ENCODE measurements around the gene BCAT1. TPM values are rescaled to one million over a fixed set of nuclear protein-coding genes. Genes with fewer than 3 reads are reported as not detected.

The BCAT1 gene
- total and polyA plus RNA-seq, 2 experiments from 2014 or later = 53.6 to 181 TPM

DNA sequence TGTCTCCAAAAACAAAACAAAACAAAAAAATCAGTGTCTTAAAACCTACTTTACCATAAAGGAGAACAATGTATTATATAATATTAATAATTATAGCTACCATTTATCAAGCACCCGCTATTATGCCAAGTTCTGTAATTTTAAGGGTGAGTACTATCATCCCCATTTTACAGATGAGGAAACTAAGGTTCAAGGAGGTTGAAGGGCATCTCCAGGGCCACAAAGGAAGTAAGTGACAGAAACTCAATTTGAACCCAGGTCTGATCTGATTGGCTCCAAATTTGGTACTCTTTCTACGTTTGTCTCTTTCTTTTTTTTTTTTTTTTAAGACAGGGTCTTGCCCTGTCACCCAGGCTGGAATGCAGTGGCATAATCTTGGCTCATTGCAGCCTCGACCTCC, 115.4 kb downstream of the BCAT1 start (continued):
- TF ChIP-seq, protein P1, sequence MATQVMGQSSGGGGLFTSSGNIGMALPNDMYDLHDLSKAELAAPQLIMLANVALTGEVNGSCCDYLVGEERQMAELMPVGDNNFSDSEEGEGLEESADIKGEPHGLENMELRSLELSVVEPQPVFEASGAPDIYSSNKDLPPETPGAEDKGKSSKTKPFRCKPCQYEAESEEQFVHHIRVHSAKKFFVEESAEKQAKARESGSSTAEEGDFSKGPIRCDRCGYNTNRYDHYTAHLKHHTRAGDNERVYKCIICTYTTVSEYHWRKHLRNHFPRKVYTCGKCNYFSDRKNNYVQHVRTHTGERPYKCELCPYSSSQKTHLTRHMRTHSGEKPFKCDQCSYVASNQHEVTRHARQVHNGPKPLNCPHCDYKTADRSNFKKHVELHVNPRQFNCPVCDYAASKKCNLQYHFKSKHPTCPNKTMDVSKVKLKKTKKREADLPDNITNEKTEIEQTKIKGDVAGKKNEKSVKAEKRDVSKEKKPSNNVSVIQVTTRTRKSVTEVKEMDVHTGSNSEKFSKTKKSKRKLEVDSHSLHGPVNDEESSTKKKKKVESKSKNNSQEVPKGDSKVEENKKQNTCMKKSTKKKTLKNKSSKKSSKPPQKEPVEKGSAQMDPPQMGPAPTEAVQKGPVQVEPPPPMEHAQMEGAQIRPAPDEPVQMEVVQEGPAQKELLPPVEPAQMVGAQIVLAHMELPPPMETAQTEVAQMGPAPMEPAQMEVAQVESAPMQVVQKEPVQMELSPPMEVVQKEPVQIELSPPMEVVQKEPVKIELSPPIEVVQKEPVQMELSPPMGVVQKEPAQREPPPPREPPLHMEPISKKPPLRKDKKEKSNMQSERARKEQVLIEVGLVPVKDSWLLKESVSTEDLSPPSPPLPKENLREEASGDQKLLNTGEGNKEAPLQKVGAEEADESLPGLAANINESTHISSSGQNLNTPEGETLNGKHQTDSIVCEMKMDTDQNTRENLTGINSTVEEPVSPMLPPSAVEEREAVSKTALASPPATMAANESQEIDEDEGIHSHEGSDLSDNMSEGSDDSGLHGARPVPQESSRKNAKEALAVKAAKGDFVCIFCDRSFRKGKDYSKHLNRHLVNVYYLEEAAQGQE (IDR thresholded peaks at IDR 0.05; ENCODE audit: unreplicated experiment) = no peak
- TF ChIP-seq, protein P2, sequence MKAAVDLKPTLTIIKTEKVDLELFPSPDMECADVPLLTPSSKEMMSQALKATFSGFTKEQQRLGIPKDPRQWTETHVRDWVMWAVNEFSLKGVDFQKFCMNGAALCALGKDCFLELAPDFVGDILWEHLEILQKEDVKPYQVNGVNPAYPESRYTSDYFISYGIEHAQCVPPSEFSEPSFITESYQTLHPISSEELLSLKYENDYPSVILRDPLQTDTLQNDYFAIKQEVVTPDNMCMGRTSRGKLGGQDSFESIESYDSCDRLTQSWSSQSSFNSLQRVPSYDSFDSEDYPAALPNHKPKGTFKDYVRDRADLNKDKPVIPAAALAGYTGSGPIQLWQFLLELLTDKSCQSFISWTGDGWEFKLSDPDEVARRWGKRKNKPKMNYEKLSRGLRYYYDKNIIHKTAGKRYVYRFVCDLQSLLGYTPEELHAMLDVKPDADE (IDR thresholded peaks at IDR 0.05) = no peak
- TF ChIP-seq ZNF114 (CRISPR knock-in tag; IDR thresholded peaks at IDR 0.05) (no peak), POLR2AphosphoS5 (IDR thresholded peaks at IDR 0.05; ENCODE audit: low read depth) (no peak), JUNB (IDR thresholded peaks at IDR 0.05; ENCODE audit: unreplicated experiment) (no peak), STAT1 (IDR thresholded peaks at IDR 0.05; ENCODE audit: unreplicated experiment) (no peak), EZH2phosphoT487 (IDR thresholded peaks at IDR 0.05; ENCODE audit: unreplicated experiment) (no peak), CREB1 (CRISPR knock-in tag; IDR thresholded peaks at IDR 0.05; ENCODE audit: low read depth) (no peak), EZH2 (IDR thresholded peaks at IDR 0.05; ENCODE audit: low read depth, unreplicated experiment) (no peak)
- TF ChIP-seq, protein P3, sequence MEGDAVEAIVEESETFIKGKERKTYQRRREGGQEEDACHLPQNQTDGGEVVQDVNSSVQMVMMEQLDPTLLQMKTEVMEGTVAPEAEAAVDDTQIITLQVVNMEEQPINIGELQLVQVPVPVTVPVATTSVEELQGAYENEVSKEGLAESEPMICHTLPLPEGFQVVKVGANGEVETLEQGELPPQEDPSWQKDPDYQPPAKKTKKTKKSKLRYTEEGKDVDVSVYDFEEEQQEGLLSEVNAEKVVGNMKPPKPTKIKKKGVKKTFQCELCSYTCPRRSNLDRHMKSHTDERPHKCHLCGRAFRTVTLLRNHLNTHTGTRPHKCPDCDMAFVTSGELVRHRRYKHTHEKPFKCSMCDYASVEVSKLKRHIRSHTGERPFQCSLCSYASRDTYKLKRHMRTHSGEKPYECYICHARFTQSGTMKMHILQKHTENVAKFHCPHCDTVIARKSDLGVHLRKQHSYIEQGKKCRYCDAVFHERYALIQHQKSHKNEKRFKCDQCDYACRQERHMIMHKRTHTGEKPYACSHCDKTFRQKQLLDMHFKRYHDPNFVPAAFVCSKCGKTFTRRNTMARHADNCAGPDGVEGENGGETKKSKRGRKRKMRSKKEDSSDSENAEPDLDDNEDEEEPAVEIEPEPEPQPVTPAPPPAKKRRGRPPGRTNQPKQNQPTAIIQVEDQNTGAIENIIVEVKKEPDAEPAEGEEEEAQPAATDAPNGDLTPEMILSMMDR (conservative IDR thresholded peaks at IDR 0.05; ENCODE audit: low read depth in 2 of 2) = no peak

DNA sequence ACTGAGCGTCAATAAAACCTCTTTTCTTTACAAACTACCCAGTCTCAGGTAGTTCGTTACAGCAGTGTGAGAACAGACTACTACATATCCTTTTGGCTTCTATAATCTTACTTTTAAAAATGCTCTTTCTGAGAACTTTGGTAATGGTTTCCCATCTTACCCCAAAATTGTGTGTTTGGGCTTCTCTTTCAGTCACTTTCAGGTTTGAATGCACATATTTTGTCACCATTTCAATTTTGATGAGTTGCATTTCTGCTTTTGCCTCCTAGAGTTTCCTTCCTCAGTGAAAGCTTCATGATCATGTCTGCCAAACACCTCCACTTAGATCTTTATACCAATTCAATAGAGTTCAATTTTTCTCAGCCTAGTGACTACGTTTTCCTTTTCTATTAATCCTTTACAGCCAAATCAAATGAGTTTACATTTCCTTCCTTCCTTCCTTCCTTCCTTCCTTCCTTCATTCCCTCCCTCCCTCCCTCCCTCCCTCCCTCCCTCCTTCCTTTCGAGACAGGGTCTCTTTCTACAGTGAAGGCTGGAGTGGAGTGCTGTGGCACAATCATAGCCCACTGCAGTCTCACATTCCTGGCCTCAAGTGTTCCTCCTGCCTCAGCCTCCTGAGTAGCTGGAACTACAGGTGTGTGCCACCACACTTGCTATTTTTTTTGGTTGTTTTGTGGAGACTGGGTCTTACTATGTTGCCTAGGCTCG, 124.9 kb downstream of the BCAT1 start:
- peaks cover 29% of the 10 kb centered on the region for H3K36me3 ChIP-seq (ENCODE audit: insufficient read depth)
- H3K4me1 Mint-ChIP-seq = no peaks in the 10 kb centered on the region
- no peak overlapping the region for H2AFZ ChIP-seq
- TF ChIP-seq CREB1 (CRISPR knock-in tag; IDR thresholded peaks at IDR 0.05; ENCODE audit: low read depth) = no peak
- no peak for TF ChIP-seq STAT1 (IDR thresholded peaks at IDR 0.05; ENCODE audit: unreplicated experiment)
- TF ChIP-seq, protein P1 (IDR thresholded peaks at IDR 0.05; ENCODE audit: unreplicated experiment) = no peak
- no peaks in the 10 kb centered on the region for H3F3A ChIP-seq (replicated peaks; ENCODE audit: low read depth)
- no peak overlapping the region for H3K4me3 ChIP-seq
- H3K9me2 ChIP-seq (ENCODE audit: insufficient read depth) = no peaks in the 10 kb centered on the region
- no peak overlapping the region for H3K4me3 Mint-ChIP-seq
- no peaks in the 10 kb centered on the region for H3K27me3 ChIP-seq (ENCODE audit: insufficient read depth)
- ATAC-seq (no peak), DNase-seq (ENCODE audit: low spot score) (no peak)
- H3K9me3 Mint-ChIP-seq = no peaks in the 10 kb centered on the region
- H3K4me1 ChIP-seq (ENCODE audit: insufficient read depth) = no peaks in the 10 kb centered on the region
- H3K4me2 ChIP-seq = no peak overlapping the region
- no peak overlapping the region for H3K27ac Mint-ChIP-seq
- peaks cover 3% of the 10 kb centered on the region for H3K27me3 Mint-ChIP-seq (ENCODE audit: insufficient read depth, low read depth, poor library complexity)
- peaks cover 91% of the 10 kb centered on the region for H3K36me3 Mint-ChIP-seq (ENCODE audit: low read depth)
- no peaks in the 10 kb centered on the region for H3K79me2 ChIP-seq (replicated peaks; ENCODE audit: insufficient read depth)
- H3K27ac ChIP-seq (ENCODE audit: low read depth) = no peak overlapping the region
- H4K20me1 ChIP-seq (replicated peaks; ENCODE audit: insufficient read depth) = no peaks in the 10 kb centered on the region
